ENCODE results near the gene SAMD9.

GRCh38 chr7:93150200-93150835, 32.5 kb upstream of the SAMD9 start:
- TF ChIP-seq CTCF (IDR thresholded peaks at IDR 0.05; ENCODE audit: low read length) (no peak), EZH2phosphoT487 (IDR thresholded peaks at IDR 0.05; ENCODE audit: low read length) (no peak)

Data from MM.1S (cell line).